Lower leg skin (tissue), 4 donors: Measurements from ENCODE around the gene GPC5. TPM values are rescaled to one million over a fixed set of nuclear protein-coding genes. Genes with fewer than 3 reads are reported as not detected.

Experiments used
- DNase-seq, 2 donors: peaks; one replicate each; pipeline ENCODE4 v3.0.0-alpha.2; 2019; ENCODE audit warnings: low spot score in 2 of 2
- H3K4me3 ChIP-seq: fragments of 200-600 bp; sonication (generic); 2 replicates; pipeline ENCODE4 v1.5.1; 2017; ENCODE audit warnings: mild to moderate bottlenecking, low read depth; ENCODE audit not compliant: poor library complexity, severe bottlenecking
- POLR2A ChIP-seq, 2 donors: fragments of 450-650 bp; IDR thresholded peaks; one replicate each; pipeline ENCODE4 v1.6.1; 2016 to 2017; ENCODE audit warnings: antibody characterized with exemption in 2 of 2, mild to moderate bottlenecking in 1 of 2, moderate library complexity in 1 of 2
- WGBS, 2 donors: methylation state at CpG; one replicate each; pipeline ENCODE4 v1.1.5; 2018; 5-methylcytosine and 5-hydroxymethylcytosine counted together
- intact Hi-C: fragments of 100-400 bp; cut with DNase I; formaldehyde crosslinking; loops from one replicate; pipeline ENCODE4 v1.15.0; 2023; ENCODE audit warnings: low total_unique reads
- total RNA-seq, 4 donors: library from RNA; depleted of rRNA; stranded (reverse); fragments of >200 nt; gene quantifications; one replicate each; pipeline ENCODE4 v1.1.0, GENCODE V29; 2016
- TF ChIP-seq, protein P1 (sequence below), 3 donors: fragments of 450-650 bp; IDR thresholded peaks; one replicate each; pipeline ENCODE4 v1.5.1; 2016; ENCODE audit warnings: antibody characterized with exemption in 3 of 3, mild to moderate bottlenecking in 3 of 3, moderate library complexity in 2 of 3

The GPC5 gene
- total RNA-seq, 4 donors from 2014 or later = 0.46 to 1.3 (median 0.82) TPM

DNA sequence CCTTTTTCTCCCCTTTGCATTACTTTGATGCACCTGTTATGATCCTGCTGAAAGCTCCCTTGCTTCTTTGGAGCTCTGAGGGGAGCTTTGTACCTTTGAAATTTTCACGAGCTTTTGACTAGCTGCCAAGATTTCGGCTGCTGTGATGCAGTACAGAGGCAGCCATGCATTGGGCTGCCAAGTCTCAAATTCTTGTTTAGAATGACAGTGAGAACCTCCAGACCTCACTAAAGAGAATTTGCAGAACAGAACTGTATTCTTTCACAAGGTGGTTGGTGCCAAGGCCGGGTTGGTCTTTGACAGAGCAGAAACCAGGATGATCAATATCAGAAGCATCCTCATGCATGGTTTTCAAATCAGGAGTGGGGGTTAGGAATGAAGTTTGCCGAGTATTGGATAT is 414.8 kb downstream of the GPC5 start:
- no peak for DNase-seq
- intact Hi-C loops = no loop called here
- TF ChIP-seq, protein P1, sequence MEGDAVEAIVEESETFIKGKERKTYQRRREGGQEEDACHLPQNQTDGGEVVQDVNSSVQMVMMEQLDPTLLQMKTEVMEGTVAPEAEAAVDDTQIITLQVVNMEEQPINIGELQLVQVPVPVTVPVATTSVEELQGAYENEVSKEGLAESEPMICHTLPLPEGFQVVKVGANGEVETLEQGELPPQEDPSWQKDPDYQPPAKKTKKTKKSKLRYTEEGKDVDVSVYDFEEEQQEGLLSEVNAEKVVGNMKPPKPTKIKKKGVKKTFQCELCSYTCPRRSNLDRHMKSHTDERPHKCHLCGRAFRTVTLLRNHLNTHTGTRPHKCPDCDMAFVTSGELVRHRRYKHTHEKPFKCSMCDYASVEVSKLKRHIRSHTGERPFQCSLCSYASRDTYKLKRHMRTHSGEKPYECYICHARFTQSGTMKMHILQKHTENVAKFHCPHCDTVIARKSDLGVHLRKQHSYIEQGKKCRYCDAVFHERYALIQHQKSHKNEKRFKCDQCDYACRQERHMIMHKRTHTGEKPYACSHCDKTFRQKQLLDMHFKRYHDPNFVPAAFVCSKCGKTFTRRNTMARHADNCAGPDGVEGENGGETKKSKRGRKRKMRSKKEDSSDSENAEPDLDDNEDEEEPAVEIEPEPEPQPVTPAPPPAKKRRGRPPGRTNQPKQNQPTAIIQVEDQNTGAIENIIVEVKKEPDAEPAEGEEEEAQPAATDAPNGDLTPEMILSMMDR (IDR thresholded peaks at IDR 0.05) = no peak
- no peak for TF ChIP-seq POLR2A (IDR thresholded peaks at IDR 0.05)
- H3K4me3 ChIP-seq = no peak overlapping the region
- WGBS, 2 donors = 40% methylated on average over 4 of the region's 4 CpGs

DNA sequence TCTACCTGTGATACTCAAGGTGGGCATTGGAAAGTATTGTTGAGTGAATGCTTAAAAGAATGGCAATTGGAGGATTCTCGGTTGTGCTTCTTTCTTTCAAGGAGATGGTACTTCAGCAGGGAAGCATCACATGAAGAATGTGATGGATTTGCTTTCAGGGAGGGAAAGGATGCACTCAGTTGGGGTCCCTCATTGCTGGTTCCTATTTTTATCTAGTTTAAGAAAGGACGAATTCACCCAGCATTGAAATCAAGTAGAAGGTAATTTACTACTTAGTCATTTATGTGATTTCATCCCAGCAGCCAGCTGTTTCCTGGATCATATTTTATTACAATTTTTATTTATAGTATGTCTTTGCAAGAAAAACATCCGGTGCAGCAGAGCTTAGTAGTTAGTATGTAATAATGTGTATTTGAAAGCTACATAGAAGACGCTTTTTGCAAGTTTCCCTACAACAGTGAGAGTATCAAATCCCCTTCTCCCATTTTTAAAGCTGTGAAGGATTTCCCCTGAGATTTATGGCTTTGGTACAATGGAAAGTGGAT is 417.9 kb downstream of the GPC5 start:
- intact Hi-C loops = no loop called here
- TF ChIP-seq, protein P1 (IDR thresholded peaks at IDR 0.05) = no peak
- no peak for TF ChIP-seq POLR2A (IDR thresholded peaks at IDR 0.05)

DNA sequence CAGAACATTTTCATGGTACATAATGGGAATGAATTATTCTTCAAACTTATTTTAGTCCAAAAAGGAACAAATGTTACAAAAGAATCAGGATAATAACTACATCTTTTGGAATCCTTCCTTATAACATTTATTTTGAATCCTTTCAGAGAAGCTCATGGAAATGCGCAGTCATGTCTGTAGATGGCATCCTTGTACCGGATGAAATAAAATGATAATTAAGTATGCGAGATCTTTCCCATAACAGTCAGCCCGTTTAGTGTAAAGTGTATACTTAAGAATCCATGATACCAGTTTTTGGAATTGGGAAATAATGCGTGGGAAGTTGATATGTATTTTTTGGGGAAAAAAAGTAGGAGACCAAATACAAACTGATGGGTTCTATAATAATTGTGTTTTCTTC is 418.8 kb downstream of the GPC5 start:
- WGBS, 2 donors = 44 to 50% methylated on average over 5 of the region's 5 CpGs
- intact Hi-C loops = no loop called here
- no peak for DNase-seq
- TF ChIP-seq, protein P1 (IDR thresholded peaks at IDR 0.05) = no peak
- TF ChIP-seq POLR2A (IDR thresholded peaks at IDR 0.05) = no peak
- H3K4me3 ChIP-seq = no peak overlapping the region

More for the DNA sequence above, 417.9 kb downstream of the GPC5 start:
- no peak for DNase-seq
- 25 to 29% methylated on average over 4 of the region's 4 CpGs for WGBS, 2 donors
- H3K4me3 ChIP-seq = no peak overlapping the region

DNA sequence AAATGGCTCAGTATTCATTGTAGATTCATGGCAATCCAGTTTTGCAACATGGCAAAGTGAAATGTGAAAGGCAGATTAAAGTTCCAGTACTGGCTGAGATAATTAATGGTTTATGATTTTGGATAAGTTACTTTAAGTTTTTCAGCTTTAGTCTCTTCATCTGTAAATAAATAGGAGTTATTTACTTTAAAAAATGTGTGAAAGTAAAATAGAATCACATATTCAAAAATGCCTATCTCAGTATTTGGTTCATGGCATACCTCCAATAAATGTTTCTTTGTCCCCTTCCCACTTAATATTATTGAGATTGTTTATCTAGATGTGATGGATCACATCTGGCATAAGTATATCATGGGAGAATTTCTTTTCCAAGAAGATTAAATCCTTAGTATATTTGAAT is 426.0 kb downstream of the GPC5 start:
- no peak for DNase-seq
- no peak for TF ChIP-seq POLR2A (IDR thresholded peaks at IDR 0.05)
- TF ChIP-seq, protein P1 (IDR thresholded peaks at IDR 0.05) = no peak
- intact Hi-C loops = no loop called here
- H3K4me3 ChIP-seq = no peak overlapping the region

DNA sequence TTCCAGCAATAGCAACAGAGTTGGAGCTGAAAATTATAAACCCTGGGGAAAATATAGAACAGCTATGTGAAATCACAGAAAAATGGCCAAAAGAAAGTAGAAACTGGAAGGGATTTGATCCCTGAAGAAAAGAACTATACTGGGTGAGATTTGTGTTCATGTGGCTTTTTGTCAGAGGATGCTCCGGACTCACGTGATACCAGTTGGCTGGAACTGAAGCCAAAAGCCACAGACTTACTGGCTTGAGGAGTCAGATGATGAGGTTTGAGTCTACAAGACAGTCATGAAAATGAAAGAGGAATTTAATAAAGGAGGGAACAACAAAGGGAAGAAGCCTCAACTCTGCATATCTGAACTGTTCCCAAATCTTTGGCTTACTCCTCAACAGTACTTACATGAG is 427.1 kb downstream of the GPC5 start:
- TF ChIP-seq, protein P1 (IDR thresholded peaks at IDR 0.05) = no peak
- TF ChIP-seq POLR2A (IDR thresholded peaks at IDR 0.05) = no peak

DNA sequence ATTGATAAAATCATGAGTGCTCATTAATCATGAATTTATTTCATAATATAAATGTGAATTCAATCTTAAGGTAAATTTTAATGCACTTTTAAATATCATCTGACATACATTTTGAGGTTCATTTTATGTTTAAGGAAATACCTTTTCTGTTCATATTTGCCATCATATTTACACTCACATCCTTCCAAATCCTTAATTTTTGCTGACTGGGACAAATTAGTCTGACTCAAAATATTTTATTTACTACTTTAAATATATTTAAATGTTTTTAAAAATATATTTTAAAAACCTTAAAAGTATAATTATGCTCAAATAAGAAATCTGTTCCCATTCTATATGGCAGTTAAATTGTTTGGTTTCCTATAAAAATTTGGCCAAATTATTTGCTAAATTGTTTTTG is 438.1 kb downstream of the GPC5 start:
- no peak overlapping the region for H3K4me3 ChIP-seq
- TF ChIP-seq POLR2A (IDR thresholded peaks at IDR 0.05) = no peak
- TF ChIP-seq, protein P1 (IDR thresholded peaks at IDR 0.05) = no peak
- no peak for DNase-seq
- intact Hi-C loops = no loop called here

More for the DNA sequence above, 427.1 kb downstream of the GPC5 start:
- intact Hi-C loops = no loop called here
- no peak overlapping the region for H3K4me3 ChIP-seq
- no peak for DNase-seq
- WGBS, 2 donors = 76 to 85% methylated on average over 2 of the region's 2 CpGs
